Stimulated activated CD4-positive, alpha-beta T cell treated with anti-CD3 and anti-CD28 coated beads, Interleukin-4, amount 100 ng/mL, for 48 hours (primary cell): Measurements from ENCODE around the gene TLR5.

Source experiments
- DNase-seq, 2 donors: peaks; one replicate each; pipeline ENCODE4 v3.0.0-alpha.2; 2020; ENCODE audit warnings: low read depth in 2 of 2

Gene TLR5

DNA sequence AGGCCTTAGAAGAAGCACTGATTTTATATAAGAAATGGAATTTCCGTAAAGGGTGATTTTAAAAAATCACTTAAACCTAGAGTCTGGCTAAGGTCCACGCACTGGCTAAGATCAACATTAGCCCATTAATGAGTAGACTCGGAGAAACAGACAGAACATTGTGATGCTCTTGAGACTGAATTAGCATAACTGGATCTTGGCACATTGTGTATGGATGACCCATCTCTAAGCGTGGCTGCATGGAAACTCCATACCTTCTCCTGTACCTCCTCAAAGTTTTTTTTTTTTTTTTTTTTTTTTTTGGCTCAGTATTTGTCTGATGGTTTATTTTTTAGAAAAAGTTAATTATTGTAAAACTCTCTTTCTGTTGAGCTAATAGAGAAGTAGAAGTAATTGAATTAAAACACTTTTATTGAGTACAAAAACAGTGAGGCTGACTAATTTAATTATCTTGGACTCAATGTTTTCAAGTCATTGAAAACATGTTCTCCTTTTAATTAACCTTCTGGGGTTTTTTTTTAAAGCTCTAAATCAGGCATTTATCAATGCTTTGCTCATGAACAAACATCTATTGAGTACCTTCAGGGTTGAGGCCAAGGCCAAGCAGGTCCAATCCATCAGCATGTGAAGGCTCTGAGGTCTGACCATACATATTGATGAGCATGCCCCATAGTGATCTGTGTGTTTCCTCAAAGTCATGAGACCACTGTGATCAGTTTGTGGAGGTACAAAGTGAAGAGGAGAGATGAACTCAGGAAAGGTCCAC lies 74.0 kb downstream of the TLR5 start:
- no peak for DNase-seq

DNA sequence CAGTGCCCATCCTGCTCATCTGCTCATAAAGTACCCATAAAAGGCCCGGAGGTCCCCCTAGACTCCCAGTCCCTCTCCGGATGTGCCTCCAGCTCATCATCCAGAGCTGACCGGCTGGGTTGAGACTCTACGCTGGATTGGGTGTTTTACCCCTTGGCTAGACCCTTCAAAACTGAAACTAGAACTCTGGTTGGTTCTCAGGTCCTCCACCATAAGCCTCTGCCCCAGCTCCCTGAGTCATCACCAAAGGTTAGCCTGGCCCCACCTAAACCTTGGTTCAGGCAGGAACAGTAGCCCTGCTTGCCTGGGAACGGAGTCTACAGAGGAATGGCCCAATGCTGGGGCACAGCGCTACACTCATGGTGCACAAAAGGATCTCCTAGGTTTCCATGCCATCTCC lies 75.1 kb downstream of the TLR5 start:
- DNase-seq: no peak

DNA sequence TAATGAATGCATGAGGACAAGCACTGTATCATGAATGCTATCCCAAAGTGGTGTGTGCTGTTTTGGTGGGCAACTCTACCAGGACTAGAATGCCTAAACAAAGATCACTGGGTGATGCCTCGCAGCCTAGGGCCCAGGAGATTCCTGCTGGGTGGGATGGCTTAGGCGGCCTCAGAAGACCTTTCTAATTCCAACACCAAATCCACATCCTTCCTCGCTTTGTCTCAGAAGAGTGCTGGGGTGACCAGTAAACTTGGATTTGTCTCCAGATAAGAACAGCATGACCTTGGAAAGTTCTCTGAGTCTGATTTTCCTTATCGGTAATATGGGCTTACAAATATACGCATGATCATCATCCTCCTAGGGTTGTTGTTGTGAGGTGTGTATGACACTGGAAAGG lies 76.6 kb downstream of the TLR5 start:
- DNase-seq: no peak

DNA sequence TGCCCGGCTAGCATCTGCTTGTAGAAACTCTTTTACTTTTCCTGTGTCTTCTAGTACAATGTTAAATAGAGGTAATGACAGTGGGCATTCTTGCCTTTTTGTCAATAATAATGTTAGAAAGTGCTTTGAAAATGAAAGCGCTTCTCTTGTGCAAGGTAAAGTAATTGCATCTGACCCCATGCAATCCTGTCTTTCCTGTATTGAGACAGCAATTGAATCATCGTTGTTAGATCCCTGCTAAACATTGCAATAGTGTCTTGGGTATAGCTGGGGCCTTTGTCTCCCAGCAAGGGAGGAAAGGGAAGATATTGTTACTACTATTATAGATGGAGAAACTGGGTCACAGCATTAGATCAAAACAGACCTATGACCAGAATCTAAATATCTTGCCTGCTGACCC lies 80.9 kb downstream of the TLR5 start:
- no peak for DNase-seq

DNA sequence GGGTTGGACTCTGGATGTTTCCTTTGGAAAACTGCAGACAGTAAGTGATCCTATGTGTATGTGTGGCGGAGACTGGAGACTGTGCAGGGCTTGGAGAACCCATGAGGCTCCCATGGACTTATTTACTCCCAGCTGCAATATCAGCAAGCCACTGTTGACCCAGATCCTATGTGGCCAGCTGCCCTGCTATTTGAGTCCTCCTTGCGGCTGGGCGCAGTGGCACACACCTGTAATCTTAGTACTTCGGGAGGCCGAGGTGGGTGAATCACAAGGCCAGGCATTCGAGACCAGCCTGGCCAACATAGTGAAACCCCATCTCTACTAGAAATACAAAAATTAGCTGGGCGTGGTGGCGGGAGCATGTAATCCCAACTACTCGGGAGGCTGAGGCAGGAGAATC lies 83.5 kb downstream of the TLR5 start:
- DNase-seq: no peak
